ENCODE data around the gene EPHA2.
"Not testable (repeated sequence)": the region's sequence is repeated elsewhere in the genome, so short reads cannot be mapped to it uniquely, and the experiment has no call there.

GRCh38 chr1:16196139-16196538 is 40.3 kb upstream of the EPHA2 start:
- not testable (repeated sequence) for TF ChIP-seq CTCF (IDR thresholded peaks at IDR 0.05; ENCODE audit: insufficient read depth, low read length, poor library complexity, severe bottlenecking); EZH2phosphoT487 (conservative IDR thresholded peaks at IDR 0.05; ENCODE audit: low read length)
